Prostate gland (tissue), 2 donors: Measurements from ENCODE around the gene HDLBP. TPM values are rescaled to one million over a fixed set of nuclear protein-coding genes. Genes with fewer than 3 reads are reported as not detected.
"Not testable (repeated sequence)": the region's sequence is repeated elsewhere in the genome, so short reads cannot be mapped to it uniquely, and the experiment has no call there.

ENCODE experiments used
- DNase-seq: peaks from one replicate; pipeline ENCODE4 v3.0.0-alpha.2; 2019; ENCODE audit warnings: low spot score
- H3K27ac ChIP-seq, 2 donors: fragments of 200-600 bp; sonication (generic); 2 replicates each; pipeline ENCODE4 v1.5.1; 2017 to 2019
- H3K27me3 ChIP-seq: fragments of 200-600 bp; sonication (generic); replicated peaks from 2 replicates; pipeline ENCODE4 v1.5.1; 2019; ENCODE audit not compliant: insufficient read depth
- H3K36me3 ChIP-seq, 2 donors: fragments of 200-600 bp; sonication (generic); 1 replicate in 1 of 2; 2 replicates in 1 of 2; pipeline versions ENCODE4 v1.5.1 to v1.8.1; 2017 to 2019
- H3K4me1 ChIP-seq: fragments of 200-600 bp; sonication (generic); replicated peaks from 2 replicates; pipeline ENCODE4 v1.5.1; 2019
- H3K4me3 ChIP-seq, 2 donors: fragments of 200-600 bp; sonication (generic); 2 replicates each; pipeline ENCODE4 v1.5.1; 2017 to 2019
- H3K9me3 ChIP-seq: fragments of 200-600 bp; sonication (generic); 2 replicates; pipeline ENCODE4 v1.5.1; 2017
- POLR2A ChIP-seq: fragments of 450-650 bp; IDR thresholded peaks from one replicate; pipeline ENCODE4 v1.6.1; 2016; ENCODE audit warnings: antibody characterized with exemption, mild to moderate bottlenecking
- POLR2AphosphoS5 ChIP-seq: sonication (generic); formaldehyde crosslinking; IDR thresholded peaks from one replicate; pipeline ENCODE4 v1.6.1; 2017; ENCODE audit warnings: antibody characterized with exemption
- WGBS: methylation state at CpG from one replicate; pipeline ENCODE4 v1.1.5; 2018; 5-methylcytosine and 5-hydroxymethylcytosine counted together
- intact Hi-C: fragments of 100-400 bp; cut with DNase I; formaldehyde crosslinking; loops from one replicate; pipeline ENCODE4 v1.14.2; 2022
- total RNA-seq, 2 donors: library from RNA; depleted of rRNA; stranded (reverse); fragments of >200 nt; gene quantifications; one replicate each; pipeline ENCODE4 v1.1.0, GENCODE V29; 2016
- TF ChIP-seq, protein P1 (sequence below), 4 experiments: fragments of 200-600 bp in 2 of 4; fragments of 450-650 bp in 2 of 4; sonication (generic) in 2 of 4; IDR thresholded peaks; 1 replicate in 3 of 4; 2 replicates in 1 of 4; pipeline ENCODE4 v1.5.1; 2016 to 2019; ENCODE audit warnings: antibody characterized with exemption in 4 of 4, mild to moderate bottlenecking in 2 of 4, moderate library complexity in 2 of 4

Gene HDLBP
- total RNA-seq, 2 donors from 2014 or later: 529 to 612 TPM

DNA sequence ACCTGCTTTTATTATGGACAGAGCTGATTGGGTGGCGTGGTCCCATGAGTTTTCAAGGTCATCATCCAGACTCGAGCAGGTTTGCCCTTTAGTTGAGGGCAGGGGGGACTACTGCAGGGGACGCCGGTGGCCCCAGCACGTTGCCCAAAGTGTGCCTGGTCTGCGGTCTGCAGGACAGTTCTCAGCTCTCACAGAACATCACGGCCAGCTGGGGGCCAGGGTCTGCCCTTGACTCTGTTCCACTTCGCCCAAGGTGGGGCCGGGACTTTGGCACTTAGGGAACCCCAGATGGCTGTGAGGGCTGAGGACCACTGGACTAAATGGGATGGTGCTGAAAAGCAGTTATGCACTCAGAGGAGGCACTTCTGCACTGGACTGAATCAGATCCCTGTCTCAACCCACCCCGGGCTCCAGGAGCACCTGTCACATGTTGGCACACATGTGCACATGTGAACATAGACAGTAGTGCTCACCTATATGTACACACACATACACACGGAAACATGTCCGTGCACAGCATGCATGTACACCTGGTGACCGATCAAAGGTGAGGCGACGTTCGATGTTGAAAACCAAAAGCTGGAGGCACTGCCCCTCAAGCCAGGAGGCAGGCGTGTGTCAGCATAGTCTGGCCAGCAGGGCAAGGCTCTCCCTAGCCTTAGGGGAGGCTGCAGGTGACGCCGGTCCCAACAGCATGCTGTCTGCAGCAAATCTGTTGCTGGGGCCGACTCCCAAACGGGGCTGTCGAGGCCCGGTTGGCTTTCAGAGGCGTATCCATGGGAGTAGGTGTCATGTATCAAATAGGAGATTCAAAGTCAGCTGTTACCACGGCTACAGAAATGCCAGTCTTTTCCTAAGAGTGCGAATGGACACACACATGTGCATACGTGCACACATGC lies 116.8 kb downstream of the HDLBP start:
- 72% methylated on average over 26 of the region's 27 CpGs for WGBS

DNA sequence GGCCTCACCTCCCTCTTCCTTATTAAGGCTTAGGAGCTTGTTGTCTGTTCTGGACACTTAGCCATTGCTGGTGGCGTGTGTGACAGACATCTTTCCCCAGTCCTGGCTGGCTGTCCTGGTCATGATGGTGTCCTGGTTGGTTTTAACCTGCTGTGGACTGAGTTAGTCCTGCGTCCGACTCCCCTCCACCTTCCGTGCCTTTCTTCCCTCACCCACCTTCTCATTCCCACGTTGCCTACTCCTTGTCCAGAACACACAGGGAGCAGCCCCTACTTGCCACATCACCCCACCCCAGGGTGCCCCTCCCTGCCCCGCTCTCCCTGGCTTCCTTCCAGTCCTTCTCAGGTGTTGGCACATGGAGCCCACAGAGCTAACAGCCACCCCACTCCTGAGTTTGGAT lies 117.5 kb downstream of the HDLBP start:
- H3K27ac ChIP-seq: no peak overlapping the region
- no peak for TF ChIP-seq POLR2AphosphoS5
- TF ChIP-seq, protein P1, sequence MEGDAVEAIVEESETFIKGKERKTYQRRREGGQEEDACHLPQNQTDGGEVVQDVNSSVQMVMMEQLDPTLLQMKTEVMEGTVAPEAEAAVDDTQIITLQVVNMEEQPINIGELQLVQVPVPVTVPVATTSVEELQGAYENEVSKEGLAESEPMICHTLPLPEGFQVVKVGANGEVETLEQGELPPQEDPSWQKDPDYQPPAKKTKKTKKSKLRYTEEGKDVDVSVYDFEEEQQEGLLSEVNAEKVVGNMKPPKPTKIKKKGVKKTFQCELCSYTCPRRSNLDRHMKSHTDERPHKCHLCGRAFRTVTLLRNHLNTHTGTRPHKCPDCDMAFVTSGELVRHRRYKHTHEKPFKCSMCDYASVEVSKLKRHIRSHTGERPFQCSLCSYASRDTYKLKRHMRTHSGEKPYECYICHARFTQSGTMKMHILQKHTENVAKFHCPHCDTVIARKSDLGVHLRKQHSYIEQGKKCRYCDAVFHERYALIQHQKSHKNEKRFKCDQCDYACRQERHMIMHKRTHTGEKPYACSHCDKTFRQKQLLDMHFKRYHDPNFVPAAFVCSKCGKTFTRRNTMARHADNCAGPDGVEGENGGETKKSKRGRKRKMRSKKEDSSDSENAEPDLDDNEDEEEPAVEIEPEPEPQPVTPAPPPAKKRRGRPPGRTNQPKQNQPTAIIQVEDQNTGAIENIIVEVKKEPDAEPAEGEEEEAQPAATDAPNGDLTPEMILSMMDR (IDR thresholded peaks at IDR 0.05): no peak
- no peak for TF ChIP-seq POLR2A
- H3K36me3 ChIP-seq: no peaks in the 10 kb centered on the region
- WGBS: 63% methylated on average over 6 of the region's 6 CpGs
- no peak for DNase-seq
- H3K4me1 ChIP-seq: no peaks in the 10 kb centered on the region
- intact Hi-C loops: no loop called here
- no peak overlapping the region for H3K4me3 ChIP-seq
- no peaks in the 10 kb centered on the region for H3K27me3 ChIP-seq
- H3K9me3 ChIP-seq: no peaks in the 10 kb centered on the region

More for the DNA sequence above, 116.8 kb downstream of the HDLBP start:
- Histone ChIP-seq H3K4me1 (no peaks in the 10 kb centered on the region), H3K27me3 (no peaks in the 10 kb centered on the region), H3K9me3 (no peaks in the 10 kb centered on the region), H3K27ac (no peak overlapping the region), H3K4me3 (no peak overlapping the region), H3K36me3 (no peaks in the 10 kb centered on the region)
- intact Hi-C loops: no loop called here
- DNase-seq: no peak
- TF ChIP-seq POLR2AphosphoS5: no peak
- no peak for TF ChIP-seq POLR2A
- TF ChIP-seq, protein P1 (IDR thresholded peaks at IDR 0.05): no peak

DNA sequence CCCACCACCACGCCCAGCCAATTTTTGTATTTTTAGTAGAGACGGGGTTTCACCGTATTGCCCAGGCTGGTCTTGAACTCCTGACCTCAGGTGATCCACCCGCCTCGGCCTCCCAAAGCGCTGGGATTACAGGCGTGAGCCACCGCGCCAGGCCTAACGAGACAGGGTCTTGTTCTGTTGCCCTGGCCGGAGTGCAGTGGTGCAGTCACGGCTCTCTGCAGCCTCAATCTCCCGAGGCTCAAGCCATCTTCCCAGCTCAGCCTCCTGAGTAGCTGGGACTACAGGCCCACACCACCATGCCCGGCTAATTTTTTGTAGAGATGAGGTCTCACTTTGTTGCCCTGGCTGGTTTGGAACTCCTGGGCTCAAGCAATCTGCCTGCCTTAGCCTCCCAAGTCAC lies 118.2 kb downstream of the HDLBP start:
- WGBS: 96% methylated on average over 14 of the region's 14 CpGs
- intact Hi-C loops, DNase-seq, H3K27ac ChIP-seq, H3K36me3 ChIP-seq, H3K27me3 ChIP-seq, H3K4me1 ChIP-seq, H3K9me3 ChIP-seq, H3K4me3 ChIP-seq: not testable (repeated sequence)

DNA sequence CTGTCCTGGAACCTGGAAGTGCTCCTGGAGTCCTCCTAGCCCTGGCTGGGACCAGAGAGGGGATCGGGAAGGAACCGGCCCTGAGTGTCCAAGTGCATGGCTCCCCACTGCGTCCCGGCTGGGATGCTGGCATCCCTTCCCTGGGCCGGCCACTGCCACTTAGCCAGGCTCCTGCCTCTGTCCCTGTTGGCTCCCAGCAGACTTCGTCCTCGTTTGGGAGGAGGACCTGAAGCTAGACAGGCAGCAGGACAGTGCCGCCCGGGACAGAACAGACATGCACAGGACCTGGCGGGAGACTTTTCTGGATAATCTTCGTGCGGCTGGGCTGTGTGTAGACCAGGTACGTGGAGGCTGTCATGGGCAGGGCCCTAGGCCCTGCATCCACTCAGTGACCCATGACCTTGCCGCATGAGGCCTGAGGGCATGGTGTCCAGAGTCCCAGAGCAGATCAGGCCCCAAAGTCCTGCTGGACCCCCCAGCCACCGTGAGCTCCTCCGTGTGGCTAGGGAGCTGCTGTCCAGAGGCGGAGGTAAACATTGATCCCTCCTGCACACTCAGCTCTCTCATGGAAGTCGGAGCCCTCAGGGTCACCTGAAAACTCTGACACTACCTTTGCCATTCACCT lies 119.9 kb downstream of the HDLBP start:
- Histone ChIP-seq H3K36me3 (no peaks in the 10 kb centered on the region), H3K27me3 (no peaks in the 10 kb centered on the region), H3K4me1 (peaks cover 2% of the 10 kb centered on the region), H3K4me3 (no peak overlapping the region), H3K27ac (no peak overlapping the region), H3K9me3 (no peaks in the 10 kb centered on the region)
- TF ChIP-seq, protein P1 (IDR thresholded peaks at IDR 0.05): no peak
- TF ChIP-seq POLR2AphosphoS5 (no peak), POLR2A (no peak)
- WGBS: 85% methylated on average over 16 of the region's 18 CpGs
- intact Hi-C loops: no loop called here
- no peak for DNase-seq

DNA sequence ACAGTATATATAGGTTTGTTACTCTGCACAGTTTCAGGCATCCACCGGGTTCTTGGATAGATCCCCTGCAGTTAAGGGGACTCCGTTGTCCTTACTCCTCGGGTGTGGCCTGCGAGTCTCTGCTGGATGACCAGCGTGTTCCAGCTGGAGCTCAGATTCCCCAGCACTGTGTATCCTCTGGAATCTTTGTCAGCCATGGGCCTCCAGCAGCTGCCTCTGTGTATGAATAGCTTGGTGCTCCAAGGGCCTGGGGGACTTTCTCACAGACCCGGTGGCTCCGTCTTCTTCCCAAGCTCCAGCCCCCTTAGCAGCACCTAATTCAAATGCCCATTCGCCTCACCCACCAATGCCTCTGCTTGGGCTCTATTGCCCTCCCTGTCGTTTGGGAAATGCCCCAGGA lies 120.7 kb downstream of the HDLBP start:
- Histone ChIP-seq H3K27me3 (no peaks in the 10 kb centered on the region), H3K36me3 (no peaks in the 10 kb centered on the region), H3K9me3 (no peaks in the 10 kb centered on the region), H3K27ac (no peak overlapping the region), H3K4me3 (no peak overlapping the region), H3K4me1 (peaks cover 9% of the 10 kb centered on the region)
- intact Hi-C loops: no loop called here
- no peak for TF ChIP-seq POLR2A
- no peak for TF ChIP-seq POLR2AphosphoS5
- TF ChIP-seq, protein P1 (IDR thresholded peaks at IDR 0.05): no peak
- 70% methylated on average over 9 of the region's 9 CpGs for WGBS
- no peak for DNase-seq
